Mononuclear cell (primary cell): ENCODE results near the gene CBX5. TPM values are rescaled to one million over a fixed set of nuclear protein-coding genes. Genes with fewer than 3 reads are reported as not detected.

Experiments
- H3K27me3 ChIP-seq: 2 replicates; pipeline ENCODE4 v1.6.0; 2011; ENCODE audit warnings: low read length, control low read depth; ENCODE audit not compliant: insufficient read depth
- H3K4me1 ChIP-seq: 2 replicates; pipeline ENCODE4 v1.5.1; 2011; ENCODE audit warnings: mild to moderate bottlenecking, low read length, control low read depth; ENCODE audit not compliant: insufficient read depth
- H3K4me3 ChIP-seq: 2 replicates; pipeline ENCODE4 v1.5.1; 2011; ENCODE audit warnings: mild to moderate bottlenecking, low read length, moderate library complexity
- H3K9me3 ChIP-seq: 2 replicates; pipeline ENCODE4 v1.5.1; 2011; ENCODE audit warnings: low read depth, mild to moderate bottlenecking, control low read depth, low read length
- total RNA-seq: library from RNA; depleted of rRNA; stranded (reverse); fragments of >200 nt; gene quantifications from one replicate; pipeline ENCODE4 v1.2.3, GENCODE V29; 2012

The CBX5 gene
- total RNA-seq, 1 donor, result 16.0 TPM

DNA sequence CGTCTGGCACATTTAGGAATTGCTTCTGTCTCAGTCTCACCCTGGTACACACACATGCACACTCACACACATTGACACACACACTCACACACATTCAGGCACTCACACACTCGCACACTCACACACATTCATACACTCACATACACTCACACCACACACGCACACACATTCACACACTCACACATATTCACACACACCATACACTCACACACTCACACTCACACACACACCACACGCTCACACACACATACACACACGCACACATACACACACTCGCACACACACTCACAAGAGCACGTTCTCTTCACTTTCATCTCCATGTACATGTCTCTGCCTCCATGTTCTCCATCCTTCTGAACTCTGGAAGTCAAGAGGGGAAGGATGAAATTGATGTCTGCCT, 68.0 kb downstream of the CBX5 start:
- Histone ChIP-seq H3K4me3 (no peak overlapping the region), H3K4me1 (peaks cover 27% of the 10 kb centered on the region), H3K27me3 (peaks cover 13% of the 10 kb centered on the region), H3K9me3 (no peaks in the 10 kb centered on the region)

DNA sequence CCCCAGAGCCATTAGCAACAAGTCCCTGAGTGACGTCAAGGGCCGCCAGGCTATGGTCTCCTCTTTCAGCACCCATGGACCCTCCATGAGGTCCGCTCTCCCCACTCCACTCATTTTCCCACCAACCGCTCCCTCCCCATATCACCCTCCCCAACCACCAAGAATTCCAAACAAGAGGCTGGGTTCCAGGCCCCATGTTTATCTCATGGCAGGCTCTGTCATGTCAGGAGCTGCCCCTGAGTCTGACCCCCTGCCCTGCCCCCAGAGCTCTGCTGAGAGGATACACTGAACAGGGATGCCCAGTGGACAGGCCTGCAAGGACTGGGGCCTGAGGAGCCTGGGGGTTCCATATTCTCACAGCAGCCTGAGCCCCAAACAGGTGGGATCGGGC, 69.5 kb downstream of the CBX5 start:
- Histone ChIP-seq H3K27me3 (peaks cover 21% of the 10 kb centered on the region), H3K9me3 (no peaks in the 10 kb centered on the region), H3K4me1 (peaks cover 12% of the 10 kb centered on the region), H3K4me3 (no peak overlapping the region)

DNA sequence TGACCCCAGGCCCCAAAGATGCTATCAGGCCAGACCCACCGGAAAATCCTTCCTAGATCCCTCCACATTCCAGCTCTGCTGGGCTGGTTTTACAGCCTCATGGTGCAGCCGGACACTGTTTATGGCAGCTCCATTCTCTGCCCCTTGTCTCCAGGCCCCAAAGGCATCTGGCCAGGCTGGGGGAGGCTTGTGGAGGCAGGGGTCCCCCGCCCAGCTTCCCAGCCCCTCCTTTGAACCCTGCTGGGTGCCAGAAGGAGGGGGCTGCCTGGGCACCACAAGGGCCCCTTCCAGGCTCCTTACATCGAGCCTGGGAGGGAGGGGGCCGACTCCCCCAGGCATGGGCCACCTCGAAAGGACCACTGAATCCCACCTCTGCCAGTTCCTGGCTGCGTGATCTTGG, 71.3 kb downstream of the CBX5 start:
- Histone ChIP-seq H3K27me3 (peaks cover 26% of the 10 kb centered on the region), H3K9me3 (no peaks in the 10 kb centered on the region), H3K4me3 (no peak overlapping the region), H3K4me1 (no peaks in the 10 kb centered on the region)

DNA sequence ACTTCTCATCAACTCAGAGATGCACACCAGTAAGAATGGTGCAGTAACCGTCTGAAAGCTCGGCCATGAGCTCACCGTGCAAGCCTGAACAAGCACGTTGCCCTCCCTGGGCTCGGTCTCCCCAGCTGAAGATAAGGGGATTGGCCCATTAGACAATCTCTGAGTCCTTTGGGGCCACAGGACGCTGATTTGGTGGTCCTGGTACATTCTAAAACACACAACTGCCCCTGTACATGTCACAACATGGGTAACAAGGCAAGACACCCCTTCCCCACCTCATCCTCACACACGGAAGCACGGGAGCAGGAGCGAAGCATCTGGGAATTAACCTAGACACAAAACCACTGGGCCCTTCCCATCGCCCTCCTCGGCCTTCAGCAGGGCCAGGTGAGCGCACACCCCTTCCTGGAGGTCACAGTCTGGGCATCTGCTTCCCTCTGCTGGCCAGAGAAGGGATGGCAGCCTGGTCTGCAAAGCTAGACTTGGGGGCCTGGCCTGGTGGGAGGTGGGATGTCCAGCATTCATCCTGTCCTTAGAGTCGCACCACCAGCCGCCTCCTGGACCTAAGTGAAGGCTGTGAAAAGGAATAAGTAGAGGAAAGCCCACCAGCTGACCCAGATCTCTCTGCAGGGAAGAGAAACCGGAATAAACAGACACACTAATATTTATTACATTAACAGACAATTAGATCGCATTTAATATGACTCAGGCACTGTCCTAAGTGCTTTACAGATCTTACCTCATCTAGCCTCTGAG, 72.2 kb downstream of the CBX5 start:
- no peaks in the 10 kb centered on the region for H3K4me1 ChIP-seq
- no peak overlapping the region for H3K4me3 ChIP-seq
- H3K27me3 ChIP-seq, result peaks cover 26% of the 10 kb centered on the region
- H3K9me3 ChIP-seq, result no peaks in the 10 kb centered on the region

DNA sequence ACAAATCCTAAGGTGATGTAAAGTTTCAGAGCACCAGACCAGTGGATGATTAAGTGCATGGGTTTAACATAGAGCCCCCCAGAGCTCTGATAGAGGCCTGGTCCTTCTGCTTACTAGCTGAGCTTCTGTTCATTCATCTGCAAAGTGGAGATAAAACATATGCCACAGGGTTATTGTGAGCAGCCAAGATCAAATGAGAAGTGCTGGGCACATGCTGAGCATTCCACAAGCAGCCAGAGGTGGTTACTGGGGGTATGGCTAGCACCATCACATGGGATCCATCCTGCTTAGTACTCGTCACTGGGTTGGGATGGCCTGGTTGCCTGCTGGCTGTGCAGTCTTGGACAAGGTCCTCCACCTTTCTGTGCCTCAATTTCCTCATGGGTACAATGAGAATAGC, 73.1 kb downstream of the CBX5 start:
- no peak overlapping the region for H3K4me3 ChIP-seq
- no peaks in the 10 kb centered on the region for H3K9me3 ChIP-seq
- no peaks in the 10 kb centered on the region for H3K4me1 ChIP-seq
- peaks cover 17% of the 10 kb centered on the region for H3K27me3 ChIP-seq

DNA sequence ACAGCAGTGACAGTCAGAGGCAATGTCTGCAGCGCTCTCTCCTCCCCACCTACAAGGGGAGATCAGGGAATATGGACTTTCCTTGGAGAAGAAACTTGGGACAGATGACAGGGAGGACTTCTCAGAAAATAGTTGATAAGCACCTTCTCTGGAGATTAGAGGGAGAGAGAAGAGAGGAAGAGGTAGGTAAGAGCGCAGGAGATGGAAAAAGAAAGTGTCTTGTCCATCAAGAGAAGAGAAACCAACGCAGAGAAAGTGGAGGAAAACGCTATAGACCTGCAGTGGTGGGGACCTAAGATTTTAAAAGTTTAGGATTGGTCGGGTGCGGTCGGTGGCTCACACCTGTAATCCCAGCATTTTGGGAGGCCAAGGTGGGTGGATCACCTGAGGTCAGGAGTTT, 75.6 kb downstream of the CBX5 start:
- no peaks in the 10 kb centered on the region for H3K4me1 ChIP-seq
- H3K4me3 ChIP-seq, result no peak overlapping the region
- peaks cover 23% of the 10 kb centered on the region for H3K27me3 ChIP-seq
- no peaks in the 10 kb centered on the region for H3K9me3 ChIP-seq

DNA sequence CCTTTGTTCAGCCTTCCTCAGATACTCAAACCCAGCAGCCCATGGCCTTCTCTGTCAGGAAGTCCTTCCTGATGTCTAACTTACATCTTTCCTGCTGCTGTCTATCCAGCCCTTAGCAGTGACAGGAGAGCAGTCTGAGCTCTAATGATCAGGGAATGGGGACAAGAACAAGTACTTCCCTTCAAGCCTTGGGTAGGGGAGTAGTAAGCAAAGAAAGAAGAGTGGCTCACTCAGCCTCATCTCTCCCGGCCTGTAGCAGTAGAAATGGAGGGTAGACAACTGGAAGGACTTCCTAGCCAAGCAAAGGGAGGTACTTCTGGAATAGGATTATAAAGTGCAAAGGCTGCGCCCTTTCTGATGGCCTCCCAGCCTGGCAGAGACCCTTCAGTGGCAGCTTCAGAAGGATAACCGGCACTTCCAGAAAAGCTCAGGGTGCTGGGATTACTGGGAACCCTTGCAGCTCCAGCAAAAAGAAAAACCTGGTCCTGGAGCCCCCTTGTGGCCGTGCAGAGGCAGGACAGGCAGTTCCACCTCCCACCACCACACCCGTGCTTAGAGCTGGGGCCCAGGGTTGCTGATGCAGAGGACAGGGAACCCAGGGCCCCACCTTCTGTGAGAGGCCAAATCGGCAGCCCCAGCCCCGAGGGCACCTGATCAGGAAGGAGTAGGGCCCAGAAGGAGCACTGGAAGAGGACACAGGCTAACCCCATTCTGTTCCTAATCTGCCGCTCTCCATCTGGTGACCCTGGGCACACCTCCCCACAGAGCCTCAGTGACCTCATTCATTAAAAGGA, 78.7 kb downstream of the CBX5 start:
- Histone ChIP-seq H3K4me3 (no peak overlapping the region), H3K9me3 (no peaks in the 10 kb centered on the region), H3K4me1 (peaks cover 12% of the 10 kb centered on the region), H3K27me3 (peaks cover 26% of the 10 kb centered on the region)

DNA sequence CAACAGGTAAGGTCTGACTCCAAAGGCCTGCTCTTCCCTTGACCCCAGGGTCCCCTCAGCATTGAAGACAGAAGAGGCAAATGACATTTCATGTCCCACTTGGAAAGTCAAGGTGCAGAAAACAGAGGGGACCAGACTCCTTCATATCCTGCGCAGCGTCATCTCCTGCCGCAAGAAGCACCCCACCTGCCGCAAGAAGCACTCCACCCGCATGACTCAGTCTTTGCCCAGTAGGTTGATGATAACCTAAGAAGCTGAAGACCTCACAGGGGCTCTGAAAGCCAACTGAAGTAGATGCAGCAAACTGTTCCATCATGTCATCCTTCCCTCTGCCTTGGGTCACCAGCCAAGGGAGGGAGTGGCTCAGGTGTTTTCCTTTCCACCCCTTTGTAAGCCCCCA, 79.5 kb downstream of the CBX5 start:
- no peak overlapping the region for H3K4me3 ChIP-seq
- H3K9me3 ChIP-seq, result no peaks in the 10 kb centered on the region
- peaks cover 18% of the 10 kb centered on the region for H3K4me1 ChIP-seq
- peaks cover 19% of the 10 kb centered on the region for H3K27me3 ChIP-seq

DNA sequence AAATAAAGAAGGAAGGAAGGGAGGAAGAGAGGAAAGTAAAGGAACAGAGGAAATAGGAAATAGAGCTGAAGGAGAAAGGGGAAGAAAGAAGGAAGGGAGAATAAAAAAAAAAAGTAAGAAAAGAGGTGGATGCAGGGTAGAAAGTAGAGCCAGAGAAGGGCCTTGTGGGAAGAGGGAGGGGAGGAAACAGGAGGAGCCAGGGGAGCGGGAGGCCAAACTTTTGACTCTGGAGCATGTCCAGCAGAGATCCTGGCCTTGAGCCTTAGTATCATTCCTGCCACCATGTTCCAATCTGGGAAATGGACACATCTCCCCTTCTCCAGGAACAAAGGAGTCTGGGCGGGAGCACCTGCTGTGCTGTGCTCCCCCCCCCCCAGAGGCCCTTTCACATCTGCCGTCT, 80.0 kb downstream of the CBX5 start:
- Histone ChIP-seq H3K27me3 (peaks cover 18% of the 10 kb centered on the region), H3K9me3 (no peaks in the 10 kb centered on the region), H3K4me1 (peaks cover 23% of the 10 kb centered on the region), H3K4me3 (no peak overlapping the region)

DNA sequence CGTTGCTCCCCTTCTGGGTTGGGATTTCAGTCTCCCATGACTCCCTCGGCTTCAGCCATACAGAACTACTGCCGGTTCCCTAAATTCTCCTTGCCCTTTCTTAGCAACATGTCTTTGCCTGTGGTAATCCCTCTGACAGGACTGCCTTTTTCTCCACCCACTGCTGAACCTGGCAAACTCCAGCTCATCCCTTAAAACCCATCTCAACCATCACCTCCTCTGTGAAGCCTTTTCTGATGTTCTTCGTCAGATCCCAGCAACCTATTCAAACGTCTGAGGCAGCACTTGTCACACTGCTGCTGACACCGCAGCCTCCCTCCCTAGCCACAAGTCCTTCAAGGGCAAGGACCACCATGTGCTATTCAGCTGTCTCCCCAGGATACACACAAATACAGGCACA, 80.9 kb downstream of the CBX5 start:
- Histone ChIP-seq H3K4me1 (peaks cover 27% of the 10 kb centered on the region), H3K4me3 (no peak overlapping the region), H3K9me3 (no peaks in the 10 kb centered on the region), H3K27me3 (peaks cover 21% of the 10 kb centered on the region)

DNA sequence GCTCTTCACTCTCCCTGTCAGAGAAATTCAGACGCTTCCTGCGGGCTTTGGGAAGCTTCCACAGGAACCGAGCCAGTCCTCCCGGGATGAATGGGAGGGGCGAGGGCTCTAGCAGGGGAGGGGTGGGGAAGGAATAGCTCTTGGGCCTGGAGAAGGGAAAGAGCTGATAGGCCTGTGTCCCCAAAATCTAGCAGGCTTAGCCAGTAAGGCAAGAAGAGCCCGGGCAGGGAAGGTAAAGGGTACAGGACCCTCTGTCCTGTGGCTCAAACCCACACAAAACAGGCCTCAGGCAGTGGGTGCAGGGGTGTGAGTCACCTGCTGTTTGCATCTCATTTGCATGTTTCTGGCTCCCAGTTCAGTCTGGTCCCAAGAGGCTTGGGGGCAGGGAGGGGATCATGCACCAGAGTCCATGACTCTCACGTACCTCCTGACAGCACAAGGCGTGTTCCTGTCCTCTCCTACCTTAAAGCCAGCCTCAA, 82.5 kb downstream of the CBX5 start:
- peaks cover 29% of the 10 kb centered on the region for H3K27me3 ChIP-seq
- peaks cover 27% of the 10 kb centered on the region for H3K4me1 ChIP-seq
- H3K9me3 ChIP-seq, result no peaks in the 10 kb centered on the region
- H3K4me3 ChIP-seq, result no peak overlapping the region

DNA sequence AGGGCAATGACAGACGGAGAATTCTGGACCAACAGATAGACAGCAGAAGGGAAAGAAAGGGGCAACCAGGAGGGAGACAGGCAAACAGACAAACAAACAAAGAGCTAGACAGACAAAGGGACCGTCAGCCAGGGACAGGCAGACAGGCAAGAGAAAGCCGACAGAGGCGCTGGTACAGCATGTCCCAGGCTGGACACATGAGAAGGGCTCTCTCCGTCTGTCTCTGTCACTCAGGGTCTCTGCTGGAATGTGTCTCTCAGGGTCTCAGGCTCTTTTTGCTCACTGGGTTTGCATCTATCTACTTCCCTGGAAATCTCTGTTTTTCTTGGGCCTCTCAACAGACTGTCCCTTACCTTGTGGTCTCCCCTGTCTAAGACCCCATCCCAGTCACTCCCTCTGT, 82.9 kb downstream of the CBX5 start:
- H3K27me3 ChIP-seq, result peaks cover 31% of the 10 kb centered on the region
- H3K9me3 ChIP-seq, result no peaks in the 10 kb centered on the region
- H3K4me1 ChIP-seq, result peaks cover 28% of the 10 kb centered on the region
- H3K4me3 ChIP-seq, result no peak overlapping the region

DNA sequence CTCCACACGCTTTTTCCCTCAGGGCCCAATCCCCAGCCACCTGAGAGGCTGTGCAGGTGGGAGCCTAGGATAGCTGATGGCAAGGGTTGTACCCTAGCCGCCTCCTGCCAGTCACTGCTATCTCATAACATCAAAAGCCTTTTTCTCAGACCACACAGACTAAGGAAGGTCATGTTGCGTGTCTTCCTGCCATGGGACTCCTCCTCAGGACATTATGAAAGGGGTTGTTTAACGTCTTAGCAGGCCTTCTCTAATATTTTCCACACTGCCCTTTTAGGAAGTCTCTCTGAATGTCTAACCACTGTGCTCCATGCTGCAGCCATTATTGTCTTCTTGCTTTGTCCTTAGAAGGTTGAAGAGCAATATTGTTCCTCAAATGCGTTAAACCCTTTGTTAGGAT, 83.5 kb downstream of the CBX5 start:
- Histone ChIP-seq H3K4me1 (peaks cover 34% of the 10 kb centered on the region), H3K9me3 (no peaks in the 10 kb centered on the region), H3K4me3 (peak overlapping the region; percentile 3), H3K27me3 (peaks cover 33% of the 10 kb centered on the region)

DNA sequence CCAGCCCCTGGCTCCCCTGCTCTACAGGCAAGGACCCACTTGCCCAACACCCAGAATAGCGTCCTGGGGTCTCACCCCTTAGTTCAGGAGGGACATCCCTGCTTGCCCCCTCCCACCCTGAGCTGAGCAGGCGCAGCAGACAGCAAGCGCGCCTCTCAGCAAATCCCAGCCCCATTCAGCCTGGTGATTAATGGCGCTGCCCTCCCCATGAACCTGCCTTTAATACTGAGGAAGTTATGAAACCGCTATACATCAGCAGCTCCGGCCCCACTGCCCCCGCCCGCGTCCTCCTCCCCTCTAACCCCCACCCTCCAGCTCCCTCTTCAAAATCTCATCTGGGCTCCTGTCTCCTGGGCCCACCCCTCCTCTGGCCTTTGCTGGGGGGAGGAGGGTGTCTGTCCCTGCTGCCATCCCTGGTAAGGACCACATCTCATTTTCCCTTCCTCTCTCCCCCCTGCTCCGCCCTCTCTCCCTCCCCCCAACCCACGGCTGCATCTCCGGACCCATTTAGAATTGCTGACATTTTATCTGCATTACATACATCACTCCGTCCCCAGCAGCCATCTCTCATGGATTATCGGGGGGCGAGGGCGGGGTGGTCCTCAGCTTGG, 84.1 kb downstream of the CBX5 start:
- Histone ChIP-seq H3K9me3 (no peaks in the 10 kb centered on the region), H3K4me1 (peaks cover 38% of the 10 kb centered on the region), H3K4me3 (peak overlapping the region; percentile 3), H3K27me3 (peaks cover 33% of the 10 kb centered on the region)

DNA sequence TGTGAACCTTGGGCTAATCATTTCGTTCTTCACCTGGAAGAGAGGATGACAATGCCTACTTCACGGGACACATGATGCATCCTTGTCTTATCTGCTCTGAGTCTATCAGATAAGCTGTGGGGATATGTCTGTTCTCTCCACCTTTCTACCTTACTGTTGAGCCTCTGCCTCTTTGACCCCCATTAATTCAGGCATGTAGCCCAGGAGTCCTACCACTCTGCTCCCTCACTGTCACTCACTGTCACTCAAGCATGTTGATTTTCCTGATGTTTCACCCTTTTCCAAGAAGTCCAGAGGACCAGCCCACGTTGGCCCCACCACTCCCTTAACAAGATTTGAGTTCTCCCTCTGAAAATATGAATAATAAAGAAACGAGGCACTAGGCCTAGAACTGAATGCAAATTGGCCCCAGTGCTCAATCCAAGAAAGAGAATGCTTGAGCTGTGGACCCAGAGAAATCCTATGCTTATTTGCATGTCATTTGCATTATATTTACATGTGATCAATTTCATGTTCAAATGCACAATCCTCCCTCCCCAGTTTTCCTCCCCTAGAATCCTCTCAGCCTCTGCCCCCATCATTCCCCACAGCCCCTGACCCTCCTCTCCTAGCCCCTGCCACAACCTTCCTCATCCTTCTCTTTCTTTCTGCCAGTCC, 84.7 kb downstream of the CBX5 start:
- H3K4me3 ChIP-seq, result no peak overlapping the region
- no peaks in the 10 kb centered on the region for H3K9me3 ChIP-seq
- peaks cover 27% of the 10 kb centered on the region for H3K27me3 ChIP-seq
- peaks cover 38% of the 10 kb centered on the region for H3K4me1 ChIP-seq
